Body of pancreas (tissue), 4 donors: ENCODE results near the gene CRACR2B. TPM values are rescaled to one million over a fixed set of nuclear protein-coding genes. Genes with fewer than 3 reads are reported as not detected.

Source experiments
- ATAC-seq: fragments of 150-250 bp; one replicate; pipeline ENCODE4 v1.9.1; 2016
- DNase-seq, 4 donors: peaks; one replicate each; pipeline ENCODE4 v3.0.0-alpha.2; 2019
- H3K27ac ChIP-seq, 4 donors: fragments of 200-600 bp; sonication (generic); 1 replicate in 3 of 4; 2 replicates in 1 of 4; pipeline versions ENCODE4 v1.5.1 to v1.6.1; 2016 to 2019; ENCODE audit warnings: mild to moderate bottlenecking in 1 of 4, mixed read lengths in 1 of 4, moderate library complexity in 1 of 4
- H3K27me3 ChIP-seq, 2 donors: fragments of 200-600 bp; sonication (generic); one replicate each; pipeline ENCODE4 v1.6.0; 2016; ENCODE audit warnings: mild to moderate bottlenecking in 1 of 2
- H3K36me3 ChIP-seq, 2 donors: fragments of 200-600 bp; sonication (generic); replicated peaks in 1 of 2; 2 replicates each; pipeline ENCODE4 v1.5.1; 2016; ENCODE audit warnings: low read depth in 2 of 2; ENCODE audit not compliant: insufficient read depth in 1 of 2
- H3K4me1 ChIP-seq: fragments of 200-600 bp; sonication (generic); one replicate; pipeline ENCODE4 v1.6.0; 2016
- H3K4me3 ChIP-seq, 2 donors: fragments of 200-600 bp; sonication (generic); 1 replicate in 1 of 2; 2 replicates in 1 of 2; pipeline ENCODE4 v1.5.1; 2016 to 2019
- H3K9me3 ChIP-seq, 3 donors: fragments of 200-600 bp; sonication (generic); 1 replicate in 2 of 3; 2 replicates in 1 of 3; pipeline ENCODE4 v1.5.1; 2016
- CTCF ChIP-seq, 7 experiments: fragments of 450-650 bp in 4 of 7; fragments of 200-600 bp in 3 of 7; sonication (generic) in 3 of 7; IDR thresholded peaks; one replicate each; pipeline ENCODE4 v1.5.1; 2016 to 2019; ENCODE audit warnings: antibody characterized with exemption in 7 of 7
- POLR2A ChIP-seq, 3 donors: fragments of 450-650 bp; IDR thresholded peaks; one replicate each; pipeline ENCODE4 v1.6.1; 2016; ENCODE audit warnings: antibody characterized with exemption in 3 of 3, mild to moderate bottlenecking in 2 of 3
- WGBS, 2 donors: methylation state at CpG; one replicate each; pipeline ENCODE4 v1.1.5; 2017; 5-methylcytosine and 5-hydroxymethylcytosine counted together
- intact Hi-C: fragments of 100-400 bp; cut with DNase I; formaldehyde crosslinking; loops from one replicate; pipeline ENCODE4 v1.15.1; 2023
- total RNA-seq, 2 donors: library from RNA; depleted of rRNA; stranded (reverse); fragments of >200 nt; gene quantifications; one replicate each; pipeline ENCODE4 v1.1.0, GENCODE V29; 2016

The CRACR2B gene
- total RNA-seq, 2 donors from 2014 or later, result 134 to 368 TPM

DNA sequence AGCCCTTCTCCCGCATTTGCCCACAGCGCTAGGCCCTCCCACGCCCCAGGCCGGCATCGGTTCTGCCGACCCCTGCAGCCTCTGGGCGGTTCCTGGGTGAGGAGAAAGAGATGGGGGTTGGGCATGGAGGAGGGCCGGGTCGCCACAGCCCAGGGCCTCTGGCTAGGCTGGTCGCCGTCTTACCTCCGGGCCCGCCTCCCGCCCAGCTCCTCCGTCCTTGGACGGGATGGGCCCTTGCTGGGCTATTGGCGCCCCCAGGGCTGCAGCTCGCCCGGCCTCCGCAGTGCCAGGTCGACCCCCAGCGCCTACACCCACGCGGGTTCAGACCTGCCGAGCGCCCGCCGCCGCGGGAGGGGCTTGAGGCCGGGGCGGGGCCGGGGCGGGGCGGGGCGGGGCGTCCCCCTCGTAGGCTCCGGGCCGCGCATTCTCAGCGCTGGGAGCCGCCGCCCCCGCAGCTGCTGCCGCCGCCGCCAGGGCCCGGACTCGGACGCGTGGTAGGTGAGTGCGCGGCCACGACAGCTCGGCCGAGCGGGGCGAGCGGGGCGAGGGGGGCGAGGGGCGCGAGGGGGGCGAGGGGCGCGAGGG, 4.9 kb downstream of the CRACR2B start, which contains the start of gene CD151:
Gene CD151, plus strand, starts transcription at position 424 of the 585 bp plus-strand sequence. CDS start 3,118 bp downstream, outside the sequence.
- intact Hi-C loops, result no loop called here
- peak within 1 kb of the TSS; percentile 37 to 70 for H3K4me3 ChIP-seq
- peaks cover 0 to 9% of the 10 kb centered on the region in 2 donors for H3K36me3 ChIP-seq
- 3 to 12% methylated on average over 3 to 60 of the region's 67 CpGs for WGBS, 2 donors
- H3K27ac ChIP-seq, result peak within 1 kb of the TSS; percentile 96 to 99 (median 98)
- H3K4me1 ChIP-seq, result peaks cover 88% of the 10 kb centered on the region
- TF ChIP-seq CTCF (IDR thresholded peaks at IDR 0.05) (peak in 1 of 7 experiments; percentile 44), POLR2A (IDR thresholded peaks at IDR 0.05) (no peak)
- H3K27me3 ChIP-seq, result no peaks in the 10 kb centered on the region
- no peaks in the 10 kb centered on the region for H3K9me3 ChIP-seq
- ATAC-seq (peak; percentile 60), DNase-seq (peak; percentile 66 to 79 (median 70))

- TF ChIP-seq POLR2A (IDR thresholded peaks at IDR 0.05), result peak; percentile 69 to 86 (median 73)
- TF ChIP-seq CTCF (IDR thresholded peaks at IDR 0.05), result no peak
- peaks cover 88% of the 10 kb centered on the region for H3K4me1 ChIP-seq
- DNase-seq (peak; percentile 74 to 80 (median 78)), ATAC-seq (peak; percentile 45)
- no peaks in the 10 kb centered on the region for H3K27me3 ChIP-seq
- H3K9me3 ChIP-seq, result no peaks in the 10 kb centered on the region
- peak overlapping the region; percentile 37 to 70 for H3K4me3 ChIP-seq
- WGBS, 2 donors, result 0 to 1% methylated on average over 3 to 54 of the region's 55 CpGs
- intact Hi-C loops, result no loop called here
- peaks cover 0 to 11% of the 10 kb centered on the region in 2 donors for H3K36me3 ChIP-seq
- peak overlapping the region; percentile 96 to 99 (median 98) for H3K27ac ChIP-seq
Measured at GRCh38 chr11:833114-833791, 5.5 kb downstream of the CRACR2B start.

- H3K9me3 ChIP-seq, result no peaks in the 10 kb centered on the region
- H3K4me1 ChIP-seq, result peaks cover 88% of the 10 kb centered on the region
- peak; percentile 0 for ATAC-seq
- no peaks in the 10 kb centered on the region for H3K27me3 ChIP-seq
- H3K4me3 ChIP-seq, result peak overlapping the region; percentile 37 to 70
- H3K36me3 ChIP-seq, result peaks cover 0 to 12% of the 10 kb centered on the region in 2 donors
- DNase-seq, result peak in 1 of 4 donors; percentile 45
- TF ChIP-seq CTCF (IDR thresholded peaks at IDR 0.05), result no peak
- TF ChIP-seq POLR2A (IDR thresholded peaks at IDR 0.05), result no peak
- intact Hi-C loops, result no loop called here
- peak overlapping the region; percentile 96 to 99 (median 98) for H3K27ac ChIP-seq
- WGBS, 2 donors, result 18 to 30% methylated on average over 9 of the region's 9 CpGs
Measured at GRCh38 chr11:833849-834311, 6.2 kb downstream of the CRACR2B start.

GRCh38 chr11:834371-835316, 6.9 kb downstream of the CRACR2B start:
- intact Hi-C loops, result no loop called here
- H3K4me1 ChIP-seq, result peaks cover 85% of the 10 kb centered on the region
- peak; percentile 93 to 97 (median 94) for DNase-seq
- H3K36me3 ChIP-seq, result peaks cover 0 to 16% of the 10 kb centered on the region in 2 donors
- no peaks in the 10 kb centered on the region for H3K9me3 ChIP-seq
- WGBS, 2 donors, result 0 to 11% methylated on average over 4 to 31 of the region's 31 CpGs
- ATAC-seq, result peak; percentile 78
- H3K27ac ChIP-seq, result peak overlapping the region; percentile 96 to 99 (median 98)
- H3K27me3 ChIP-seq, result no peaks in the 10 kb centered on the region
- TF ChIP-seq CTCF (IDR thresholded peaks at IDR 0.05) (peak in 3 of 7 experiments; percentile 13 to 44 (median 17)), POLR2A (IDR thresholded peaks at IDR 0.05) (peak; percentile 90 to 95 (median 95))
- peak overlapping the region in 1 of 2 donors; percentile 70 for H3K4me3 ChIP-seq
